Stimulated activated naive B cell treated with anti-CD40 and anti-IgM and Interleukin-4, amounts not matched to agents 10 μg/mL and 1 μg/mL and 100 μg/mL, for 72 hours (primary cell): ENCODE measurements around the gene EMB.
"Not testable (repeated sequence)": the region's sequence is repeated elsewhere in the genome, so short reads cannot be mapped to it uniquely, and the experiment has no call there.

Experiments
- ATAC-seq, 2 donors: fragments of 150-1000 bp; cut with Tn5 transposase; replicated peaks; 2 replicates each; pipeline ENCODE4 v1.10.0; 2021; ENCODE audit warnings: moderate library complexity in 1 of 2
- DNase-seq: peaks from one replicate; pipeline ENCODE4 v3.0.0; 2021
- H3K27ac Mint-ChIP-seq: one replicate; pipeline ENCODE4 v1.8.0; 2022; ENCODE audit warnings: mild to moderate bottlenecking, mixed read lengths
- H3K27me3 Mint-ChIP-seq, 2 donors: one replicate each; pipeline ENCODE4 v1.8.0; 2022; ENCODE audit warnings: mixed read lengths in 2 of 2
- H3K36me3 Mint-ChIP-seq, 2 donors: one replicate each; pipeline ENCODE4 v1.8.0; 2022; ENCODE audit warnings: mixed read lengths in 2 of 2, mild to moderate bottlenecking in 1 of 2
- H3K4me1 Mint-ChIP-seq, 2 donors: one replicate each; pipeline ENCODE4 v1.8.0; 2022; ENCODE audit warnings: mixed read lengths in 2 of 2, mild to moderate bottlenecking in 1 of 2
- H3K4me3 Mint-ChIP-seq, 2 donors: one replicate each; pipeline ENCODE4 v1.8.0; 2022; ENCODE audit warnings: mild to moderate bottlenecking in 2 of 2, mixed read lengths in 2 of 2, moderate library complexity in 1 of 2
- H3K9me3 Mint-ChIP-seq, 2 donors: one replicate each; pipeline ENCODE4 v1.8.0; 2022; ENCODE audit warnings: mixed read lengths in 2 of 2, mild to moderate bottlenecking in 1 of 2

Gene EMB

DNA sequence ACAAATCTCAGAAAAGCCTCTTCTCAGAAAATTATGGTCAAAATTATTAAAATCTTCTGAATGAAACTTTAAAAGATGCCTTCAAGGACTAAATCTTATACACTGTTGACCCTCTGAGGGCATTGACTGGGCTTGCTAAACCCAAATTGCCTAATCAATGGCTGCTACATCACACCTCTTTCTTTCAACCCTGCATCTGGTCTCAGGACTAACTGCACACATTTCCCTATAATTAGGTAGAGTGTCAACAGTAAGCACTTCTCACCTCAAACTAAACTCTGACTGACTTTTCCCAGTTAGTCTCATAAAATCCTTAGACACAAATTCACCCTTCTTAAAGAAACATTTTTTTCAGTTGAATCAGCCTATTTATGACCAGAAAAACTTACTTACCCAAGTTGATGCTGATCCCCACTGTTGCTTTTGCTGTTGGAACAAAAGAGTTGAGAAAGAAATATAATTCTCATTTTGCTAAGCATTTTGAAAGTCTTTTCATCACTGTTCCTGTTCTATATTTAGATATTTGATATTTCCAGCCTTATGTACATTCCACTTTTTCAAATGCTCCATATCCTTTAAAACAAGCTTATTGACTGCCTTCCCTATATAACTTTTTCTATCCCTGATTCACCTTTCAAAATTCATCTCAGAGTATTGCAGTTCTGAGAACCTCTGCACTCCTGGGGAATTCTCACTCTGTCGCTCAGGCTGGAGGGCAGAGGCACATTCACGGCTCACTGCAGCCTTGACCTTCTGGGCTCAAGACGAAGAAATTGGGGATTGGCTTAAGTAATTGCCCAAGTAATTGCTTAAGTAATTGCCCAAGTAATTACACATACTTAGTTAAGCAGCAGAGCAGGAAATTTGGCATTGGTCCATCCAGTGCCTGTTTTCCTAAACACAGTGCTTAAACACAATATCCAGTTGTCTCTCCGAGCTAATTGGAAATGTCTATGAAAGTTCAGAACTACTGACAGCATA is 1.8 kb upstream of the EMB start:
- not testable (repeated sequence) for H3K27ac Mint-ChIP-seq, H3K27me3 Mint-ChIP-seq, H3K9me3 Mint-ChIP-seq, H3K36me3 Mint-ChIP-seq, DNase-seq, ATAC-seq
- Mint-ChIP-seq H3K4me3 (peak overlapping the region in 1 of 2 donors; percentile 3), H3K4me1 (peaks cover 33 to 73% of the 10 kb centered on the region in 2 donors)

GRCh38 chr5:50441493-50441955 is 436 bp upstream of the EMB start:
- Mint-ChIP-seq H3K9me3 (no peaks in the 10 kb centered on the region), H3K36me3 (peaks cover 5 to 11% of the 10 kb centered on the region in 2 donors), H3K27me3 (no peaks in the 10 kb centered on the region), H3K4me1 (peaks cover 33 to 70% of the 10 kb centered on the region in 2 donors), H3K27ac (peak overlapping the region; percentile 97), H3K4me3 (peak overlapping the region; percentile 92 to 96)
- DNase-seq: no peak
- peak; percentile 2 for ATAC-seq

DNA sequence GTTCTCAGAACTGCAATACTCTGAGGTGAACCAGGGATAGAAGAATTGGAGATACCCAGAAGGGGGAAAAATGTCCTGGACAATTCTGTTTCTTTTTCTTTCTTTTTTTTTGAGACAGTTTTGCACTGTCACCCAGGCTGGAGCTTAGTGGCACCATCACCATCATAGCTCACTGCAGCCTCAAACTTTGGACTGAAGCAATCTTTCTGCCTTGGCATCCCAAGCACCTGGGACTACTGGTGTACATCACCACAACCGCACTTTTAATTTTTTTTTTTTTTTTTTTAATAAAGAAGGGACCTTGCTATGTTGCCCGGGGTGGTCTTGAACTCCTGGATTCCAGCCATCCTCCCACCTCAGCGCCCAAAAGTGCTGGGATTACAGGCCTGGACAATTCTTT is 1.9 kb downstream of the EMB start:
- H3K27me3 Mint-ChIP-seq: no peaks in the 10 kb centered on the region
- no peaks in the 10 kb centered on the region for H3K9me3 Mint-ChIP-seq
- H3K4me1 Mint-ChIP-seq: peaks cover 37 to 70% of the 10 kb centered on the region in 2 donors
- DNase-seq: no peak
- H3K36me3 Mint-ChIP-seq: peaks cover 9 to 14% of the 10 kb centered on the region in 2 donors
- no peak overlapping the region for H3K27ac Mint-ChIP-seq
- ATAC-seq: no peak
- H3K4me3 Mint-ChIP-seq: peak overlapping the region; percentile 37 to 46

GRCh38 chr5:50438060-50438459 is 3.0 kb downstream of the EMB start:
- not testable (repeated sequence) for DNase-seq, H3K27ac Mint-ChIP-seq, ATAC-seq, H3K27me3 Mint-ChIP-seq, H3K9me3 Mint-ChIP-seq
- H3K4me3 Mint-ChIP-seq: peak overlapping the region in 1 of 2 donors; percentile 29
- peaks cover 9 to 14% of the 10 kb centered on the region in 2 donors for H3K36me3 Mint-ChIP-seq
- peaks cover 39 to 75% of the 10 kb centered on the region in 2 donors for H3K4me1 Mint-ChIP-seq

GRCh38 chr5:50435168-50435567 is 5.9 kb downstream of the EMB start:
- H3K36me3 Mint-ChIP-seq: peaks cover 10 to 13% of the 10 kb centered on the region in 2 donors
- H3K9me3 Mint-ChIP-seq: no peaks in the 10 kb centered on the region
- peak overlapping the region; percentile 17 to 35 for H3K4me3 Mint-ChIP-seq
- peaks cover 39 to 72% of the 10 kb centered on the region in 2 donors for H3K4me1 Mint-ChIP-seq
- H3K27me3 Mint-ChIP-seq: no peaks in the 10 kb centered on the region
- ATAC-seq (peak; percentile 93), DNase-seq (peak; percentile 8)
- peak overlapping the region; percentile 70 for H3K27ac Mint-ChIP-seq

GRCh38 chr5:50431133-50431904 is 9.8 kb downstream of the EMB start:
- H3K4me1 Mint-ChIP-seq: peaks cover 29 to 52% of the 10 kb centered on the region in 2 donors
- H3K36me3 Mint-ChIP-seq: peaks cover 10 to 16% of the 10 kb centered on the region in 2 donors
- not testable (repeated sequence) for H3K27ac Mint-ChIP-seq, DNase-seq, ATAC-seq, H3K27me3 Mint-ChIP-seq, H3K4me3 Mint-ChIP-seq, H3K9me3 Mint-ChIP-seq

DNA sequence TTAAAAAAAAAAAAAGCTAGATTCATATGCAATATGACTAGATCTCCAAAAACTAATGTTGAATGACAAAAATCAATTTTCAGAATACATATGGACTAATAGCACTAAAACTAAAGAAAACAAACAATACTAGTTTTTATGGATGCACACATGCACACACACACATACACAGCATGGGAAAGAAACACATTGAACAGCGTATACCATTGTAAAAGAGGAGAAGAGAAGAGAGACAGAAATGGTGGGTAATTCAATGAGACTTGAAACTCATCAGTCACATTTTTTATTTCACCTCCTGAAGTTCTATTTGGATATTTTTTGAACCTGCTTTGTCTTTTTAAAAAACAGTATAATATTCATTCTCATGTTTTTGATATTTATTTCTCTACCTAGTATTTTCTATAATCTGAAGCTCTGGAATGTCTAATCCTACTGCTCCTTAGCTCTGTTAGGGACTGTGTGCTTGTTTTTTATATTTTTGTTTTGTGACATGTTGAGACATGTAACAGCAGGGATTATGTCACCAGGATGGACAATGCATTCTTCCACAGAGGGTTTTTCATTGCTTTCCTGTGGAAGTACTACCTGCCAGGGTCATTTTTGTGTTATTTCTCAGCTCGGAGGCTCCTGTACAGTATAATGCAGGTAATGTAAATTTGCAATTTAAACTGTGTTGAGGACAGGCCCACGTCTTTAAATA is 17.8 kb downstream of the EMB start:
- H3K27me3 Mint-ChIP-seq, H3K4me3 Mint-ChIP-seq, DNase-seq, ATAC-seq, H3K27ac Mint-ChIP-seq, H3K9me3 Mint-ChIP-seq: not testable (repeated sequence)
- Mint-ChIP-seq H3K36me3 (peaks cover 27 to 49% of the 10 kb centered on the region in 2 donors), H3K4me1 (peaks cover 17 to 44% of the 10 kb centered on the region in 2 donors)

DNA sequence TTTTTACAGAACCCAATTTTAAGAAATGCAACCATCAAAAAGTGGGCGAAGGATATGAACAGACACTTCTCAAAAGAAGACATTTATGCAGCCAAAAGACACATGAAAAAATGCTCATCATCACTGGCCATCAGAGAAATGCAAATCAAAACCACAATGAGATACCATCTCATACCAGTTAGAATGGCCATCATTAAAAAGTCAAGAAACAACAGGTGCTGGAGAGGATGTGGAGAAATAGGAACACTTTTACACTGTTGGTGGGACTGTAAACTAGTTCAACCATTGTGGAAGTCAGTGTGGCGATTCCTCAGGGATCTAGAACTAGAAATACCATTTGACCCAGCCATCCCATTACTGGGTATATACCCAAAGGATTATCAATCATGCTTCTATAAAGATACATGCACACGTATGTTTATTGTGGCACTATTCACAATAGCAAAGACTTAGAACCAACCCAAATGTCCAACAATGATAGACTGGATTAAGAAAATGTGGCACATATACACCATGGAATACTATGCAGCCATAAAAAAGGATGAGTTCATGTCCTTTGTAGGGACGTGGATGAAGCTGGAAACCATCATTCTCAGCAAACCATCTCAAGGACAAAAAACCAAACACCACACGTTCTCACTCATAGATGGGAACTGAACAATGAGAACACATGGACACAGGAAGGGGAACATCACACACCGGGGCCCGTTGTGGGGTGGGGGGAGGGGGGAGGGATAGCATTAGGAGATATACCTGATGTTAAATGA is 19.7 kb downstream of the EMB start:
- Mint-ChIP-seq H3K4me1 (peaks cover 26 to 55% of the 10 kb centered on the region in 2 donors), H3K36me3 (peaks cover 26 to 49% of the 10 kb centered on the region in 2 donors)

GRCh38 chr5:50420343-50420935 is 20.6 kb downstream of the EMB start:
- peaks cover 26 to 47% of the 10 kb centered on the region in 2 donors for H3K36me3 Mint-ChIP-seq
- ATAC-seq (no peak), DNase-seq (no peak)
- H3K27me3 Mint-ChIP-seq: no peaks in the 10 kb centered on the region
- peaks cover 4% of the 10 kb centered on the region in 2 donors for H3K9me3 Mint-ChIP-seq
- peaks cover 26 to 57% of the 10 kb centered on the region in 2 donors for H3K4me1 Mint-ChIP-seq
- no peak overlapping the region for H3K4me3 Mint-ChIP-seq
- H3K27ac Mint-ChIP-seq: peak overlapping the region; percentile 17

More for the DNA sequence above, 19.7 kb downstream of the EMB start:
- not testable (repeated sequence) for H3K9me3 Mint-ChIP-seq, H3K4me3 Mint-ChIP-seq, ATAC-seq, H3K27me3 Mint-ChIP-seq, H3K27ac Mint-ChIP-seq, DNase-seq

DNA sequence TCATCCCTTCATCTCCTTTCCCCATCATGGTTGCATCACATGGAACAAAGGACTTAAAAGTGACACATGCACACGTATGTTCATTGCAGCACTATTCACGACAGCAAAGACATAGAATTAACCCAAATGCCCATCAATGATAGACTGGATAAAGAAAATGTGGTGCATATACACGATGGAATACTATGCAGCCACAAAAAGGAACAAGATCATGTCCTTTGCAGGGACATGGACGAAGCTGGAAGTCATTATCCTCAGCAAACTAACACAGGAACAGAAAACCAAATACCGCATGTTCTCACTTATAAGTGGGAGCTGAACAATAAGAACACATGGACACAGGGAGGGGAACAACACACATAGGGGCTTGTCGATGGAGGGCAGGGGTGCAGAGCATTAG is 21.4 kb downstream of the EMB start:
- H3K4me3 Mint-ChIP-seq, H3K27me3 Mint-ChIP-seq, ATAC-seq, H3K27ac Mint-ChIP-seq, H3K9me3 Mint-ChIP-seq, DNase-seq: not testable (repeated sequence)
- H3K36me3 Mint-ChIP-seq: peaks cover 20 to 46% of the 10 kb centered on the region in 2 donors
- H3K4me1 Mint-ChIP-seq: peaks cover 31 to 58% of the 10 kb centered on the region in 2 donors

DNA sequence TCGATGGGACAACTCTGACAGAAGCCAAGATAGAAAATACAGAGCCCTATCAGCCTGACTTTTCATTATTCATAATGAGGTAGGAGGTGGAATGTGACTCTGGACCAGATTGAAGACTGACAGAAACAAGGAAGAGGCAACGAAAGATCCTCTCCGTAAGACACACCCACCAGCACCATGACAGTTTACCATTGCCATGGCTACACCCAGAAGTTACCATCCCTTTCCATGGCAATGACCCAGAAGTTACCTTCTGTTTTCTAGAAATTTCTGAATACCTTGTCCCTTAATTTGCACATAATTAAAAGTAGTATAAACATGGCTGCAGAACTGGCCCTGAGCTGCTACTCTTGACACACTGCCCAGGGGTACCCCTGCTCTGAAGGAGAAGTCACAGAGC is 24.5 kb downstream of the EMB start:
- H3K9me3 Mint-ChIP-seq, DNase-seq, H3K27me3 Mint-ChIP-seq: not testable (repeated sequence)
- Mint-ChIP-seq H3K4me1 (peaks cover 31 to 66% of the 10 kb centered on the region in 2 donors), H3K27ac (peak overlapping the region; percentile 42), H3K36me3 (peaks cover 21 to 40% of the 10 kb centered on the region in 2 donors), H3K4me3 (peak overlapping the region in 1 of 2 donors; percentile 41)
- peak; percentile 33 to 47 for ATAC-seq

DNA sequence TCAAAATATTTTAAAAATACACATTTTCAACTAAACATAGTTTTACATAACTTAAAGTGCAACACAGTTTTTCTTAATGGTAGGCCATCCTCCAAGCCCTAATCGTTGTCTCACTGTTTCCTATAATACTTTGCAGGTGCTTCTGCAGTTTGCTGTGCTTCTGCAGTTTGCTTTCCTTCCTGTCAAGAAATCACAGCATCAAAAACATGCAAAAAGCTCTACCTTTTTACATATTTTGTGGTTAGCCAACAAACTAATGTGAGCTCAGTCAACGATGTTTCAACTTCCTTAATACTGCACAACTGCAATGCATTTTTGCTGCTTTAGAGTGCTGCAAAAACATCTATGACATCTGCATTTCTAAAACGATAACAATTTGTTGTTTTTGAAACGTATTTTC is 25.2 kb downstream of the EMB start:
- Mint-ChIP-seq H3K27ac (no peak overlapping the region), H3K36me3 (peaks cover 16 to 38% of the 10 kb centered on the region in 2 donors), H3K4me3 (no peak overlapping the region)

DNA sequence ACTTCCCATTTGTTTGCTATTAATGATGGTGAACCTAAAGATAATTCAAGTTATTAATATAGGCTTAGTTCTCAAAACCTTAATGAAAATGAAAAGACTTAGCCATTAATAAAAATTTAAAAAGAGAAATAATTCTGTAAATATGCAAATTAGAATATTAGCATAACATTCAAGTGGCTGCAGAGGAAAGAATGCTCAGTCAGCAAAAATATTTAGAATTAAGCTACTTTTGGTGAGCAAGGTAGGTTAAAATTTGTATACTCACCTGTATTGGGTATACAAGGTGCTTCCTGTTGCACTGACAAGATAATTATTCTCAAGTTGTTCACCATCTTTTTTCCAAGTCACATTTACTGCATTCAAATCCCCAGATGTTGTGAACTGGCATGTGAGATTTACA is 30.2 kb downstream of the EMB start:
- H3K27ac Mint-ChIP-seq, ATAC-seq, DNase-seq, H3K4me3 Mint-ChIP-seq, H3K9me3 Mint-ChIP-seq, H3K27me3 Mint-ChIP-seq: not testable (repeated sequence)
- peaks cover 10 to 18% of the 10 kb centered on the region in 2 donors for H3K36me3 Mint-ChIP-seq
- H3K4me1 Mint-ChIP-seq: peaks cover 24 to 56% of the 10 kb centered on the region in 2 donors

More for the DNA sequence above, 25.2 kb downstream of the EMB start:
- Mint-ChIP-seq H3K9me3 (peaks cover 4% of the 10 kb centered on the region in 2 donors), H3K4me1 (peaks cover 33 to 66% of the 10 kb centered on the region in 2 donors), H3K27me3 (no peaks in the 10 kb centered on the region)
- ATAC-seq: peak; percentile 85 to 93
- no peak for DNase-seq
